Dermis blood vessel endothelial cell (primary cell): ENCODE measurements around the gene TNNT2. TPM values are rescaled to one million over a fixed set of nuclear protein-coding genes. Genes with fewer than 3 reads are reported as not detected.
A peak's percentile ranks its signal among the peaks of the same experiment; 100 is the strongest.

Experiments
- DNase-seq: peaks from one replicate; pipeline ENCODE4 v3.0.0; 2010
- total RNA-seq: library from RNA; depleted of rRNA; stranded (reverse); fragments of >200 nt; gene quantifications from 2 replicates; pipeline ENCODE4 v1.2.3, GENCODE V29; 2014

The TNNT2 gene
- not detected in 2 replicates for total RNA-seq

DNA sequence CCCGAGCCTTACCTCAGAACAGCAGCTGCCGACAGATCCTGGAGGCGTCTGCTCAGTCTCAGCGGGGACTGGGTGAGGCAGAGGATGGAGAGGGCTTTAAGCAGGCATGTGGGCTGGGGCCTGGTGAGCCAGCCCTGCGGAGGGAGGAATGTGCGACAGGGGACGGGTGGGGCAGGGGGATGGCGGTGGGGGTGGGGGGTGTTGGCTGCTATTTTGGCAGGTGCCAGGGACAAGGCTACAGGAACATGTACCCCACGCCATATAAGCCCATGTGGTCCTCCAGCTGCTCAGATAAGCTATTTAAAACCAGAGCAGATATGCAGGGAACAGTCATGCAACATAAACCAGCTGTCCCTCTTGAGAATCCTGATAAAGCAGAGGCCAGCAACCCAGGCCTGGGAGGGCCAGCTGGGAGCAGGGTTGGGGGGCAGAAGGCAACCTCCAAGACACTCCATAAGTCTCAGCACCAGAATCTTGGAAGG lies at the start of gene TNNT2:
Gene TNNT2, minus strand, starts transcription at position 70 of the 482 bp plus-strand sequence. CDS start 4,426 bp downstream, outside the sequence.
- DNase-seq, result no peak

DNA sequence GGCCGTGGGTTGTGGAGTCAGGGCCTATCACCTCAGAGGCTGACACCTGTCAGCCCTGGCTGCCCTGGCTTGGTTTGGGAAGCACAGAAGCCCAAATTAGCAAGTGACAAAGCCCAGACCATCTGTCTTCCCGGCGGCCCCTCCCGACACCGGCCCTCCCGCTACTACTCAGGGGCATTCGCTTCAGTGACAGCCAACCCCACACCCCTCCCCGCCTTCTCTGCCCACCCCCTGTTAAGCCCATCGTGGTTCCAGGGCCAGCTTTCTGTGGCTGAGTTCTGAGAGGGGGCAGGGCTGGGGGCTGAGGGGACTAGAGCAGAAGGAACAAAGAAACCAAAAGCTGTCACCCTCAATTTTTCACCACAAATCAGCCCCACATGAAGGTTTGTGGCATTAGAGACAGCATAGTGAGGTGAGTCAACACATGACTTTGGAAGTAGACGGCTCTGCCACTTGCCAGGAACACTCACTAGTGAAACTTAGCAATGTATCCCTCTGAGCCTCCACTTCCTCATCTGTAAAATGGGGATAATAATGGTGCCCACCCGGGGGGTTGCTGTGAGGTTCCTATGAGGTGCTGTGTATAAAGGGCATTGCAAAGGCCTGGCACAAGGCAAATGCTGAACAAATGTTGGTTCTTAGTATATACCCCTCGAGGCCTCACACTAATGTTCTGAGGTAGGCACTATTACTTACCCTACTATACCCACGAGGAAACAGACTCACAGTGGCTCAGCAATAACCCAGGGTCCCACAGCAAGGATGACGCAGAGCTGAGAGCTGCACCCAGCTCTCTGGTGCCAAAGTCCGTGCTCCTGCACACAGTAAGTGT lies 49.2 kb upstream of the TNNT2 start:
- no peak for DNase-seq

DNA sequence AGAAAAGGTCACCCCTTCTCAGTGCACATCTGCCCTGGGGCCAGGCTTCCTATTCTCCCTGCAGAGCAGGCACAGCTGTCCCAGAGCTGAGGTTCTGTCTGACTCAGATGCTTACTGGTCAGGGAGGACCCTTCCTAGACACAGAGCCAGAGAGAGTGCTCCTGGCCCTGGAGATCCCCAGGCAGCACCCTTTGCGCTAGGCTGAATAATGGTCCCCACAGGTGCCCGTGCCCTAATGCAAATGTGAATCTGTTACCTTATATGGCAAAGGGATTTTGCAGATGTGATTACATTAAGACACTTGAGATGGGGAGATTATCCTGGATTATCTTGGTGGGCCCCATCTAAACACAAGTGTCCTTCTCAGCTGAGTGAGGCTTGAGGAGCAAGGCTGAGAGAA lies 46.7 kb upstream of the TNNT2 start:
- DNase-seq, result no peak

DNA sequence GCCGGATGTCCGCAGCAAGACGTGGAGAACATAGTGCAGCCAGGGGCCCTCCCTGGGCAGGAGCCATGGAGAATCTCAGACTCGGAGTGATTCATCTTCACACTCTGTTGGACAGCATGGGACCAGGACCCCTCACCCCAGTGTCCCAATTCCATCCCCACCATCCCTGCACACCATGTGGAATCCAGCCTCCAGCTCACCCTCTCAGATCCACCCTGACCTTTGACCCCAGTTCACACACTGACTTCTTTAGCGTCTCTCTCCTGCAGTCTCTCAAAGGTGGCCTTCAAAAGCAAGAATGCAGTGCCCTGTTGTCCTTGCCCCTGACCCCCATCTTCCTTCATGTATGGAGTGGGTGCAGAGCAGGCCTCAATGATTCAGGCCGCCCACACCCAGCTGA lies 46.2 kb upstream of the TNNT2 start:
- DNase-seq, result no peak

DNA sequence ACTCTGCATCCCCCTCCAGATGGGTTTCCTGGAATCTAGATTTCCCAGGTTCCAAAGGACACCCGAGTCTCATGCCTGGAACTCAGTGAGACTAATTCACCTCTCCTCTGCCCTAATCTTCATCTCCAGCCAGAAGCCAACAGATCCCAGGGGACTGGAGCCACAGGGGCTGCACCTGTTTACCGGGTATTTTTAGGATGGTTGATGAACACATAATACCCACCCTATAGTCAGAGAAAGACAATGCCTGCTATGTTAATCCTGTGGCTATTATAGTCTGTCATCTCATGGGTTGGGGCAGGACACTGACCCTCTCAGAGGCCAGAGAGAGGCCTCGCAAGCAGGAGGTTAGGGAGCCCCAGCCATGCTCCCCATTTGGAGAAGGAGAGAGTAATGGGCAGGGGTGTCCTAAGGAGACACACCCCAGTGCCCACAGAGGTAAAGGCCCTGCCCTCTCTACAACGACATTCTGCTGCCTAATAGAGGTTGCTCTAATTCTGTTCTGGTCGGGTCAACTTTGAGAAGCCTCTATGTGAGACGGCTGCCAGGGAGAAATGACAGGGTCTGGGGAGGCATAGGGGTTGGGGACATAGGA lies 45.1 kb upstream of the TNNT2 start:
- no peak for DNase-seq

DNA sequence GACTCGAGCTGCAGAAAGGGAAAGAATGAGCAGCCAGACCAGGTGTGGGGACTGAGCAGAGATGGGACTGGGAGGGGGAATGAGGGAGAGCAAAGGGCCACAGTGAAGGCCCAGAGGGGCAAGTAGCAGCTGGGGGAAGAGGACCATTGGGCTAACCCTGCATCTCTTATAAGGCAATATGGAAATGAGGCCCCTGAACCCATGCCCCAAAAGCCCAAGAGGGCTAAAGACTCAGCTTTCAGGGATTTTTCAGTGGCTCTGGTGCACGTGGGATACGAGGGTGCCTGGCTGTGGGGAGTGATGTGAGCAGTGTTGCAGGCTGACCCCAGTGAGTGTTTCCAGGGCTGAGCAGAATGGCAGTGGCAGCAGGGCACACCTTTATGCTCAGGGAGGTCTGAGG lies 44.5 kb upstream of the TNNT2 start:
- DNase-seq, result no peak

- DNase-seq, result no peak
Observed at GRCh38 chr1:201421041-201421440, 43.6 kb upstream of the TNNT2 start.

DNA sequence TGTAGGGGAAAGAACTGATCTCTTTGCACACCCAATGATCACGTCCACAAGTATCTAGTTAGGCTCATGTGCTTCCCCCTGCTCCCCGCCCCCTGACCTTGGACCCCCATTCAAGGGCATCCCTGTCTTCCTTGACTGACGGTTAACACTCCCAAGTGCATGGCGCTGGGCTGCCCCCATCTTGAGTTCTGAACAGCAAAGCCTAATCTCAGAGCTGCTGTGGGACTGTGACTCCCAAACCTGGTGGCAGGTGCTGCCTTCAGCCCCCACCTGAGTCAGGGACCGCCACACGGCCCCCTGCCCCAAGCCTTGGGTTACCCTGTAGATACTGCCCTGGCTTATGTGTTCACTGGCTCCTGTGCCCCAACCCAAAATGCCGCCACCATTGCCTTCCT lies 43.1 kb upstream of the TNNT2 start:
- no peak for DNase-seq

GRCh38 chr1:201419746-201420607 lies 42.5 kb upstream of the TNNT2 start:
- DNase-seq, result no peak

GRCh38 chr1:201419256-201419655 lies 41.8 kb upstream of the TNNT2 start:
- DNase-seq, result no peak

DNA sequence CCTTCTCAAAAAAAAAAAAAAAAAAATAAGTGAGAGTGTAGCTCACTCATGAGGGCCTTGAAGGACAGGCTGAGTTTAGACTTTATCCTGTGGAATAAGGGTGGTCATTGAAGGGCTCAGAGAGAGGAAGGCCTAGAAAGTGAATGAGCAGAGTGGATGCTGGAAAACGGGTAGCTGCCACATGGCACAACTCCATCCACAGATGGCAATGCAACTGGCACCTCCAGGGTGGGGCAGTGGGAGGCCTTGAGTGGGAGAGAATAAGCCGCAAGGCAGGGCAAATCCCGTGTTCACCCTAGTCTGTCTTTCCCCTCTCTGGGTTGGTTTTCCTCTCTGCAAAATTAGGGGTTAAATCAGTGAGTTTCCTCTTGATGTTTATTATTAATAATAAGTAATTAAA lies 41.0 kb upstream of the TNNT2 start:
- no peak for DNase-seq

- no peak for DNase-seq
Observed at GRCh38 chr1:201414051-201414738, 36.7 kb upstream of the TNNT2 start.

DNA sequence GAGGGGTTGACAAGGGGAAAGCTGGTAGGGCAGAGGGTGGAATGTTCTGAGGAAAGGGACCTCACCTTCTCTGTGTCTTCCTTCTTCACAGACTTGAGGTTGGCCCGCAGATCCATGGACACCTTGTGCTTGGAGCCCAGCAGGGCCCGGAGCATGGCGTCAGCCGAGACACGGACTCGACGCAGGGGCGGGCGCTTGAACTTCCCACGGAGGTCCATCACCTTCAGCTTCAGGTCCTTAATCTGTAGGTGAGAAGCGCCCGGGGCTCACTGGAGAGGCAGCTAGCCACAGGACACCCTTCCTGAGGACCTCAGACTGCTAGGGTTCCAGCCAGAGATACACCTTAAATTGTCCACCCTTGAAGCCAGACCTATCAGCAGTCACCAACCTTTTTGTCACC lies 33.8 kb upstream of the TNNT2 start:
- no peak for DNase-seq

DNA sequence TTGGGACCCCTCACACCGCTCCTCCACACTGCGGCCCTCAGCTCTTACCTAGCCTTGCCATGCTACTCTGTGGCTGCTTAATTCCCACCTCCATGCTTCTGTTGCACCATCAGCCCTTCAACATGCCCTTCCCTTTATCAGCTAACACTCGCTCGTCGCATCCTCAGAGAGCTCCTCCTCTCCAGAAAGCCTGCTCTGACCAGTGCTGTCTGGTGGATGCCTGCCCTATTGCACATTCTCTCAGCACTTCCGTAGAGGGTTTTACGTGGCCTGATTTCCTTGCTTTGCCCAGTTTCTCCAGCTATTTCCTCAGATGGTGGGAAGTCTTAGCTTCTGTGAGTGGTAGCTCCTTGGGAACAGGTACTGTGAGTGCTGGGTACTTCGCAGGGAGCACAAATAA lies 32.0 kb upstream of the TNNT2 start:
- DNase-seq, result no peak

DNA sequence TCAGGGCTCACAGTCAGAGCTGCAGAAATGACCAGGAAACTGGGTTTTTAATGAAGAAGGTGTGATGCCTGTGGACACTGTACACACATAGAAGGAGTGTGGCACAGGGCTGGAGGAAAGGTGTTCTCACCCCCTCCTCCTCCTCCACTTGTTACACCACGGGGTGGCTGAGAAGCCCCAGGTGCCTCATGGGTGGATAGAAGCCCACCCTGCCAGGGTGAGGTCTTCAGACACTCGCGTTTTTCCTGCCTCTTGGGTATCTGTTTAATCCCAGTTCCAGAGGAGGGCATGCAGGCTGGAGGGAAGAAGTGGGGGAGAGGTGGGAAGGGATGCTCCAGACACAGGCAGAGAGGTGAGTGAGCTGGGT lies 31.3 kb upstream of the TNNT2 start:
- DNase-seq, result no peak

DNA sequence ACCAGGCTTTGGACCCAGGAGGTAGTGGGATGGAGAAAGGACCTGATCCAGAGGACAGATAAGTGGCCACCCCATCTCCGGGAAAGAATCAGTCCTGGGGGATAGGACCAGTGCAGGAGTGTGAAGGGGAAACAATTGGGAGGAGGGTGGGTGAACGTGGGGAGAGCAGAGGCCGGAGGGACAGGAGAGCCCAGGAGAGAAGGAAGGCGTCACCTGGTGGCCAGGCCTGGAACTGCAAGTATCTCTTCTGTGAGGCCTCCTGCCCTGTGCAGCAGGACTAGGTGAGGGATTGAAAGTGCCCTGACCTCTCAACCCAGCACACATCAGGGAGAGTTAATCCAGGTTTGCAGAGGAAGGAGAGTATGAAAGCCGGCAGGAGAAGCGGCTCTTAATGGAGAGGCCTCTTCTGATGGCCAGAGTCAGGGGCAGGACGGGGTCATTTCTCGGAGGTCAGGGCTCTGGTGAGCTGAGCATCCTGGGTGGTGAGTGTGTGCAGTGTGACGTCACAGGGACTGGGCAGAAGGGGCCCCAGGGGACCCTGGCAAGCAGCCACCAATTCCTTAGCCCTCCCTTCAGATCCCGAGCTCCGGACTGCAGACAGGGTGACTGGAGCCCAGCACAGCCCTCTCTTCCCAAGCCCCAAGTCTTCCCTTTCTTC lies 30.8 kb upstream of the TNNT2 start:
- DNase-seq, result peak; percentile 84

DNA sequence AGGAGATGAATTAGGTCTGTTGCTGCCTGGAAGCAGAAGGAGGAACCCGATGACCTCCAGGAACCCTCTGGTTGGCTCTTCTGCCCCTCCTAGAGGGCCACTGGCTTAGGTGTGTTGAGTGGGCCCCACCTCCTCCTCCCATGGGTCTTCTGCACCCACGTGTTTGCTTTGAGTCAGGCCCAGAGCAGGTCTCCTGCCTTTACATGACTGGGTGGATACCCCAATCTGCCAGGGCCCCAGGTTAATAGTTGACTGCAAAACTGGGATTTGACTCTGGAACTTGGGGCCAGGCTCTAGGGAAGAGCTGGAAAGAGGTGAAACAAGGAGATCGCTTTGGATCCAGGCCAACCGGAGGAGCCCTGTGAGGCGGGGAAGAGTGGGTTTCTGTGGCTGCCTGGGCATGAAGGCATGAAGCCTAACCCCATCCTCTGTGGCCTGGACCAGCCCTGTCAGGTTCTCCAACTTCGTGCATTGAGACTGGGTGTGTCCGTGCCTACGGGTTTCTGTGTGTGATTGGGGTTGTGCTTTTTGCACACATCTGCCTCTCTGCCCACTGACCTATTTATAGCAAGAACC lies 29.4 kb upstream of the TNNT2 start:
- DNase-seq, result no peak

- no peak for DNase-seq
Observed at GRCh38 chr1:201405484-201405831, 28.0 kb upstream of the TNNT2 start.

DNA sequence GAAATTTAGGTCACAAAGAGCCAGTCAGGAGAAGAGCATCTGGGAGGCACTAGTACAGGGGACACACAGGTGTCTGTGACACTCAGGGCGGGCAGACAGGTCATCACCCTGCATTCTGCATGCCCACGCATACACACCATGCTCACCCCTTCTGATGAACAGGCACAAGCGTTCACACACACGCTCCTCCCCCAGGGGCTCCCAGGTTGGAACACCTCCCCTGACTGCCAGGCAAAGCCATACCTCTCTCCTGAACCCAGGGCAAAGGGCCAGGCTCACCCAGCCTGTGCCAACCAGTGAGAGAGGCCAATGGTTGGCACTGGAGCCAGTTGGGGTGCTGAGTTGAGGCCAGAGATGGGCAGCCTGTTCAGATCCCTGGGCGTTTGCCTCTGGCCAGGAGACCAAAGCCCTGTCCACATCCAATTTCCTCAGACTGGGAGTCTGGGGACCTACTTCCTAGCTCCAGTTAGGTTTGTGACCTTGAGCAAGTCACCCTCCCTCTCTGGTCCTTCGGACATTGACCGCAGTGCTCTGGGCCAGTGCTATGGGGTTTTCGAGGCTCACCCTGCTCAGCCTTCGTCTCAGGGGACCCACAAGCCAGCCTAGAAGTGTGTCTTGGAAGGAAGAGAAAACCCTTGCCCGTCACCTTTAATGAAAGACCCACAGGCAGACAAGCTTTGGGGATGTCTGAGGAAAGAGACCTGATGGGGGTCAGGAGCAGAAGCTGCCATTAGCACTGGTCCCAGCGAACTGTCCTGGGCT lies 27.4 kb upstream of the TNNT2 start:
- DNase-seq, result no peak

DNA sequence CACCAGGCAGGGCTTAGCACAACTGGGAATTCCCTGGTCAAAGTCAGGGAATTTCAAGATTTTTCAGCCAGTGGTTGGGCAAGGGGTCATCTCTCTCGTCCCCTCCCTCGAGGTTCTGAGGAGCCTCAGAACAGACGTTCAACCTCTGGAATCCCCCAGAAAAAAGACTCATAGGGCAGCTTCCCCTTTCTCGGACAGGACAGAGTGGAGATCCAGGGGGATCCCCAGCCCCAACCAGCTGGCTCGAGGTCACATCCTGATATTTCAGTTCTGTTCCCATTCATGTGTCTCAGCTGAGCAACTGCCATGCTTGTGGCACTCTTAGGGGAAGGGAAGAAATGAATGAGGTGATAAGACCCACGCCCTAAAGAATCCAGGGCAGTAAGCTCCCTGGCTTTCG lies 26.6 kb upstream of the TNNT2 start:
- DNase-seq, result peak; percentile 5

DNA sequence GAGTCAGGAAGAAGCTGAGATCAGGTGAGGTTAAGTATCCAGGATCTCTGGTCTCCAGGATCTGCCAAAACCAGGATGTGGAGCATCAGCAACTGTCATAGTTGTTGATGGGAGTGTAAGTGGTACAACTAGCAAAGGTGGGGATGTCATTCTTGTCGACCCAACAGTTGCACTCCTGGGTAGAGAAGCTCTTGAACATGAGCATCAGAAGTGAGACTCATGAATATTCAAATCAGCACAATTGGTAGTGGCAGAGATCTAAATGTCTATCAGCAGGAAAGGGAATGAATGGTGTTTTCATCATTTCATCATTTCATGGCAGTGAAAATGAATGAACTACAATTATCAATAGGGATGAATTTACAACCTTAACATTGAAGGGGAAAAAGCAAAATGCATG lies 25.9 kb upstream of the TNNT2 start:
- no peak for DNase-seq
